Activated T-cell treated with anti-CD3 and anti-CD28 coated beads, Interleukin-2, amount 50 U/mL, for 24 hours (primary cell): ENCODE results near the gene SPATA32.
"Not testable (repeated sequence)": the region's sequence is repeated elsewhere in the genome, so short reads cannot be mapped to it uniquely, and the experiment has no call there.

Source experiments
- DNase-seq: peaks from one replicate; pipeline ENCODE4 v3.0.0-alpha.2; 2020
- H3K27ac Mint-ChIP-seq: 2 replicates; pipeline ENCODE4 v1.8.0; 2020; ENCODE audit warnings: mild to moderate bottlenecking, mixed read lengths
- H3K27me3 Mint-ChIP-seq: 2 replicates; pipeline ENCODE4 v1.8.0; 2020; ENCODE audit warnings: mixed read lengths
- H3K36me3 Mint-ChIP-seq: 2 replicates; pipeline ENCODE4 v1.8.0; 2020; ENCODE audit warnings: low read depth, mixed read lengths
- H3K4me1 Mint-ChIP-seq: 2 replicates; pipeline ENCODE4 v1.8.0; 2020; ENCODE audit warnings: low read depth, mixed read lengths
- H3K4me3 Mint-ChIP-seq: 2 replicates; pipeline ENCODE4 v1.8.0; 2020; ENCODE audit warnings: mild to moderate bottlenecking, moderate library complexity, mixed read lengths
- H3K9me3 Mint-ChIP-seq: 2 replicates; pipeline ENCODE4 v1.8.0; 2020; ENCODE audit warnings: mixed read lengths

The SPATA32 gene

DNA sequence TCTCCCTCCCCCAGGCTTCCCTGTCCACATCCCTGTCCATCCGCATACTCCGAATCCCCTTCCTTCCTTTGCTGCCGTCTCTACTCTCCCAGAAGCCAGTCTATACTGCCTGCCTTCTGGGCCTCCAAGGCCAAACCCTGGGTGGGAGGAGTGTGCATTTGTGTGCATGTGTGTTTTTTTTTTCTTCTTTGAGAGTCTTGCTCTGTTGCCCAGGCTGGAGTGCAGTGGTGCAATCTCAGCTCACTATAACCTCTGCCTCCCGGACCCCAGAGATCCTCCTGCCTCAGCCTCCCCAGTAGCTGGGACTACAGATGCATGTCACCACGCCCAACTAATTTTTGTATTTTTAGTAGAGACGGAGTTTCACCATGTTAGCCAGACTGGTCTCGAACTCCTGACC is 8.7 kb downstream of the SPATA32 start:
- Mint-ChIP-seq H3K27ac (peak overlapping the region; percentile 83), H3K4me3 (peak overlapping the region; percentile 16), H3K4me1 (peaks cover 81% of the 10 kb centered on the region), H3K36me3 (peaks cover 33% of the 10 kb centered on the region)
- not testable (repeated sequence) for H3K9me3 Mint-ChIP-seq, DNase-seq, H3K27me3 Mint-ChIP-seq

DNA sequence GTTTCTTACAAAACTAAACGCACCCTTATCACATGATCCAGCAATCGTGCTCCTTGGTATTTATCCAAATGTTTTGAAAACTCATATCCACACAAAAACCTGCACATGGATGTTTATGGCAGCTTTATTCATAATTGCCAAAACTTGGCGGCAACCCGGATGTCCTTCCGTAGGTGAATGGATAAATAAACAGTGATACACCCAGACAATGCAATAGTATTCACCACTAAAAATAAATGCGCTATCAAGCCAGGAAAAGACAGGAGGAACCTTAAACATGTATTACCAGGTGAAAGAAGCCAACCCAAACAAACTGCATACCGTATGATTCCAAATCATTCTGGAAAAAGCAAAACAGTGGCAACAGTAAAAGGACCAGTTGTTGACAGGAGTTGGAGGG is 10.0 kb downstream of the SPATA32 start:
- Mint-ChIP-seq H3K9me3 (no peaks in the 10 kb centered on the region), H3K4me3 (no peak overlapping the region), H3K4me1 (peaks cover 76% of the 10 kb centered on the region), H3K27ac (peak overlapping the region; percentile 83), H3K27me3 (no peaks in the 10 kb centered on the region), H3K36me3 (peaks cover 39% of the 10 kb centered on the region)
- DNase-seq = no peak

DNA sequence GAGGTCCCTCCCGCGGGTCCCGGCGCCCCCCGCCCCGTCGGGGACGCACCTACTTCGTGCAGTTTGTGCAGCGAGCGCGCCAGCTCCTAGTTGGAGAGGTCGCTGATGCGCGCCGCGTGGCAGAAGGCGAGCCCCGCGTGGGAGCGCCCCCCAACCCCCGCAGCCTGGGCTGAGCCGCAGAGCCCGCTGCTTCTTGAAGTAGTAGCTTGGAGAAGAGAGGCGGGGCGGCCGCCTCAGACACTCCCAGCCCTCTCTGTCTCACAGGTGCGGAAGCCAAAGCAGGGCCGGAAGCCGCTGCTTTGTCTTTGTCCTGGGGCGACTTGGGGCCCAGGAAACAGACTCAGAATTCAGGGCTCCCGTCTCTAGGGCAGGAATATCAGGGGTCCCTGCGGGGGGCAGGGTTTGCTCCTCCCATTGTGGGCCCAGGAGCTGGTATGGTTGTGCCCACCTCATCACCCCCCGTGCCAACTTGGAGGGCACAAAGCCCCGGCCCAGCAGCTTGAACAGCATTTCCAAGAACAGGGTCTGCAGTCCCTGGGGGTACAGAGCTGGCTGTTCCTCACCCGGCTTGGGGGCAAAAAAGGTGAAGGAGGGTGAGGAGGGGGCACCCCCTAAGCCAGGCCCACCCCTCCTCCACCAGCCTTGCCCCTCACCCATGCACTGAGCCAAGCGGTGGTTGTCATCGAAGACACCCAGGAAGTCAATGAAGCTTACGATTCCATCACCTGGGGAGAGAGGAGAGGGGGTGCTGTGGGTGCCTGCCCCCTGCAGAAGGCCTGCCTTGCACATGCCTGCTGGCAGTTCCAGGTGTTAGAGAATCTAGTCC is 13.5 kb downstream of the SPATA32 start:
- peaks cover 72% of the 10 kb centered on the region for H3K36me3 Mint-ChIP-seq
- H3K4me3 Mint-ChIP-seq = peak overlapping the region; percentile 83
- H3K4me1 Mint-ChIP-seq = peaks cover 63% of the 10 kb centered on the region
- H3K27me3 Mint-ChIP-seq = no peaks in the 10 kb centered on the region
- no peaks in the 10 kb centered on the region for H3K9me3 Mint-ChIP-seq
- peak overlapping the region; percentile 93 for H3K27ac Mint-ChIP-seq
- DNase-seq = peak; percentile 83

- Mint-ChIP-seq H3K4me1 (peaks cover 55% of the 10 kb centered on the region), H3K9me3 (no peaks in the 10 kb centered on the region), H3K27me3 (no peaks in the 10 kb centered on the region), H3K4me3 (peak overlapping the region; percentile 83), H3K36me3 (peaks cover 80% of the 10 kb centered on the region), H3K27ac (peak overlapping the region; percentile 93)
- peak; percentile 98 for DNase-seq
Observed at GRCh38 chr17:45247429-45248131, 14.3 kb downstream of the SPATA32 start.

- H3K27ac Mint-ChIP-seq = peak overlapping the region; percentile 93
- peak; percentile 58 for DNase-seq
- no peaks in the 10 kb centered on the region for H3K27me3 Mint-ChIP-seq
- H3K4me3 Mint-ChIP-seq = peak overlapping the region; percentile 83
- H3K4me1 Mint-ChIP-seq = peaks cover 49% of the 10 kb centered on the region
- H3K9me3 Mint-ChIP-seq = no peaks in the 10 kb centered on the region
- H3K36me3 Mint-ChIP-seq = peaks cover 83% of the 10 kb centered on the region
Observed at GRCh38 chr17:45246861-45247428, 14.9 kb downstream of the SPATA32 start.

DNA sequence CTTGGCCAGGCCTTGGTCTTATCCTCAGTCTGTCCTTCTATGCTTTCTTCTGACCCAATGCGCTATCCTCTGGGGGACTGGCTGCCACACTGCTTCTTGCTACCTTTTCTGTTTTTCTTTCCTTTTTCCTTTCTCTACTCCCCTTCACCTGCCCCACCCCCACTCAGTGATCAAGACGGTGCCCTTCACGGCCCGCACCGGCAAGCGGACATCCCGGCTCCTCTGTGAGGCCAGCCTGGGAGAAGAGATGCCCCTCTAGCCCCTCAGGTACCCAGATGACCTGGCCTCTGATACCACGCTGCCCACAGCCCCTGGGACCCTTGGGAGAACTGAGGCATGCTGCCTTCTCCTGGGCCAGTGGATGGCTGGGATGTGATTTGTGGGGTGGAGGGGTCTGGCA is 15.6 kb downstream of the SPATA32 start:
- peak overlapping the region; percentile 83 for H3K4me3 Mint-ChIP-seq

GRCh38 chr17:45244725-45245656 is 16.9 kb downstream of the SPATA32 start:
- Mint-ChIP-seq H3K4me1 (peaks cover 39% of the 10 kb centered on the region), H3K27me3 (no peaks in the 10 kb centered on the region), H3K36me3 (peaks cover 86% of the 10 kb centered on the region), H3K4me3 (no peak overlapping the region), H3K9me3 (no peaks in the 10 kb centered on the region), H3K27ac (peak overlapping the region; percentile 76)
- DNase-seq = no peak

More for the DNA sequence above, 15.6 kb downstream of the SPATA32 start:
- peaks cover 85% of the 10 kb centered on the region for H3K36me3 Mint-ChIP-seq
- peak overlapping the region; percentile 93 for H3K27ac Mint-ChIP-seq
- peaks cover 44% of the 10 kb centered on the region for H3K4me1 Mint-ChIP-seq
- DNase-seq = no peak
- no peaks in the 10 kb centered on the region for H3K9me3 Mint-ChIP-seq
- H3K27me3 Mint-ChIP-seq = no peaks in the 10 kb centered on the region

DNA sequence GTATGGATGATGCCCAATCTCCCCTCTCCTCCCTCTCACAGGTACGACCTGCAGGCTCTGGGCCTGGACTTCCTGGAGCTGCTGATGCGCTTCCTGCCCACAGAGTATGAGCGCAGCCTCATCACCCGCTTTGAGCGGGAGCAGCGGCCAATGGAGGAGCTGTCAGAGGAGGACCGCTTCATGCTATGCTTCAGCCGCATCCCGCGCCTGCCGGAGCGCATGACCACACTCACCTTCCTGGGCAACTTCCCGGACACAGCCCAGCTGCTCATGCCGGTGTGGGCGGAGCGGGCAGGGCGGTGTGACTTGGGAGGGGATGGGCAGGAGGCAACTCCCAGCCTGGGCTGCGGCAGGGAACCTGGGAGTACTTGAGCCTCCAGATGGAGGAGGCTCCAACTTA is 18.1 kb downstream of the SPATA32 start:
- Mint-ChIP-seq H3K27ac (peak overlapping the region; percentile 33), H3K27me3 (no peaks in the 10 kb centered on the region), H3K9me3 (no peaks in the 10 kb centered on the region), H3K4me1 (peaks cover 36% of the 10 kb centered on the region), H3K4me3 (no peak overlapping the region), H3K36me3 (peaks cover 89% of the 10 kb centered on the region)
- no peak for DNase-seq

DNA sequence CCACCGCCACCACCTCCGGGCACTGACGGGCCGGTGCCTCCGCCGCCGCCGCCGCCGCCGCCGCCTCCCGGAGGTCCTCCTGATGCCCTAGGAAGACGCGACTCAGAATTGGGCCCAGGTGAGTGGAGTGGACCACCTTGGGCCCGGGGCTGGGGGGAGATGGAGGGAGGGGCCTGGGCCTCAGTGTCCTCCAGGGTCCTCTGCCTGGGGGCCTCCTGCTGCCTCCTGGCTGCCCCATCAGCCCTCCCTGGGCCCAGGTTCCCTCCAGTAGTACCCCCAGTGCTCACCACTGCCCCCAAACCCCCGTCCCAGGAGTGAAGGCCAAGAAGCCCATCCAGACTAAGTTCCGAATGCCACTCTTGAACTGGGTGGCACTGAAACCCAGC is 19.9 kb downstream of the SPATA32 start:
- no peak overlapping the region for H3K4me3 Mint-ChIP-seq
- H3K9me3 Mint-ChIP-seq = no peaks in the 10 kb centered on the region
- H3K27ac Mint-ChIP-seq = peak overlapping the region; percentile 84
- no peak for DNase-seq
- no peaks in the 10 kb centered on the region for H3K27me3 Mint-ChIP-seq
- H3K4me1 Mint-ChIP-seq = peaks cover 31% of the 10 kb centered on the region
- H3K36me3 Mint-ChIP-seq = peaks cover 96% of the 10 kb centered on the region

GRCh38 chr17:45241328-45242028 is 20.4 kb downstream of the SPATA32 start:
- H3K27me3 Mint-ChIP-seq = no peaks in the 10 kb centered on the region

DNA sequence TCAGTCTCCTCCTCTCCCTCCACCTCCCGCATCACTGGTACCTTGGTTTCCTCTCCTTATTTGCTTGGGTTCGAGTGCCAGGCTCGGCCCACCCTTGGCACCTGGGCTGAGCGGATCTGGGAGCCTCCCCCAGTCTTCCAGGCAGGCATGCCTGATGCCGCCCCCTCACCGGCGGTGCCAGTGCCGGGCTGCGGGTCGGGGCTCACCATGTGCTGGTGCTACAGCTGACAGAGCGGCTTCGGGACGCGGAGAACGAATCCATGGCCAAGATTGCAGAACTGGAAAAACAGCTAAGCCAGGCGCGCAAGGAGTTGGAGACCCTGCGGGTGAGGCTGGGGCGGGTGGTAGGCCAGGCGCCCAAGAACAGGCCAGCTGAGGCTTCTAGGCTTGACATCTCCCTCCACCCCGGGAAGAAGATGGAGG is 21.0 kb downstream of the SPATA32 start:
- Mint-ChIP-seq H3K27ac (peak overlapping the region; percentile 69), H3K4me3 (no peak overlapping the region), H3K36me3 (peaks cover 93% of the 10 kb centered on the region), H3K4me1 (peaks cover 22% of the 10 kb centered on the region), H3K27me3 (no peaks in the 10 kb centered on the region), H3K9me3 (no peaks in the 10 kb centered on the region)
- no peak for DNase-seq

More at GRCh38 chr17:45241328-45242028, 20.4 kb downstream of the SPATA32 start:
- H3K9me3 Mint-ChIP-seq = no peaks in the 10 kb centered on the region
- no peak for DNase-seq
- no peak overlapping the region for H3K4me3 Mint-ChIP-seq
- no peak overlapping the region for H3K27ac Mint-ChIP-seq
- H3K4me1 Mint-ChIP-seq = peaks cover 25% of the 10 kb centered on the region
- peaks cover 93% of the 10 kb centered on the region for H3K36me3 Mint-ChIP-seq

GRCh38 chr17:45238155-45238774 is 23.6 kb downstream of the SPATA32 start:
- H3K36me3 Mint-ChIP-seq = peaks cover 92% of the 10 kb centered on the region
- H3K4me1 Mint-ChIP-seq = peaks cover 40% of the 10 kb centered on the region
- no peak overlapping the region for H3K4me3 Mint-ChIP-seq
- no peaks in the 10 kb centered on the region for H3K9me3 Mint-ChIP-seq
- peak overlapping the region; percentile 88 for H3K27ac Mint-ChIP-seq
- H3K27me3 Mint-ChIP-seq = no peaks in the 10 kb centered on the region
- DNase-seq = no peak

GRCh38 chr17:45237686-45238085 is 24.2 kb downstream of the SPATA32 start:
- Mint-ChIP-seq H3K27ac (peak overlapping the region; percentile 88), H3K4me1 (peaks cover 46% of the 10 kb centered on the region), H3K9me3 (no peaks in the 10 kb centered on the region), H3K4me3 (no peak overlapping the region), H3K36me3 (peaks cover 92% of the 10 kb centered on the region), H3K27me3 (no peaks in the 10 kb centered on the region)
- no peak for DNase-seq
